HG03039 (cell line): ENCODE measurements around the gene PRKCE.
"Not testable (repeated sequence)": the region's sequence is repeated elsewhere in the genome, so short reads cannot be mapped to it uniquely, and the experiment has no call there.

Source experiments
- ATAC-seq: cut with Tn5 transposase; IDR thresholded peaks from one replicate; pipeline ENCODE4 v1.9.1; 2021; ENCODE audit warnings: mild to moderate bottlenecking, moderate library complexity; ENCODE audit not compliant: unreplicated experiment

PRKCE gene

GRCh38 chr2:45695480-45696007 is 44.1 kb downstream of the PRKCE start:
- peak; percentile 44 for ATAC-seq

DNA sequence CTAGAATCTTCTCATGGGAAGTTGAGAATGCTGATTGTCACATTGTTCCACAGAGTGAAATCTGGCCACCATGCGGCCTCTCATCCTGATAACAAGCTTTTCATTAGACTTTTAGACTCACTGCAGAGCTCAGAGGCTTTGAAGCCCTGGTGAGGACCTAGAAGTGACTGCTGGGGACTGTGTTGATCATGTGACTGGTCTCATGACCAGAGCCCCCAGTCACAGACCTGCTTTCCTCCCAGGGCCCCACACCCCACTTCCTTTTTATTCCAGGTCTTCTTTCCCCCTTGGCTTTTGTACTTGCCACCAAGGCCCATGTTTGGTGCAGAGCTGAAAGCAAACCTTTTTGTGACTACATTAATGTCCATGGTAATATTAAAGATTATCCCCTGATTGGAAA is 45.2 kb downstream of the PRKCE start:
- no peak for ATAC-seq

DNA sequence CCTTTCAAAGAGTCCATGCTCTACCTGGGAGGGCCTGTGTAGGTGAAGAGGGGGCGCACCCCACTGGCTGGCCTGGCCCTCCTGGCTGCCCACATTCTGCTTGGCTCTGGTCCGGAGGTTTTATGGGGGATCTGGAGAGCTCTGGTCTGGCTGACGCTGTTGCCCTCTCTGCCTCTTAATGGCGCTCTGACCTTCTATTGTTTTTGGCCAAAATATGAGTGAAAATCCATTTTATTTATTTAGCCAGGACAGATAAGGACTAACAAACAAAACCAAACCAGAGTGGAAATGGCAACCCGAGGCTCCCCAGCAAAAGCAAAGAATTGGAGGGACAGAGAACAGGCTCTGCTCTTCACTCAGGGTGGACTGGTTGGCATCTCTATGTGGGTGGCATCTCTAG is 45.7 kb downstream of the PRKCE start:
- ATAC-seq: no peak

- no peak for ATAC-seq
Measured at GRCh38 chr2:45698554-45698953, 47.1 kb downstream of the PRKCE start.

GRCh38 chr2:45699032-45699658 is 47.7 kb downstream of the PRKCE start:
- ATAC-seq: no peak

DNA sequence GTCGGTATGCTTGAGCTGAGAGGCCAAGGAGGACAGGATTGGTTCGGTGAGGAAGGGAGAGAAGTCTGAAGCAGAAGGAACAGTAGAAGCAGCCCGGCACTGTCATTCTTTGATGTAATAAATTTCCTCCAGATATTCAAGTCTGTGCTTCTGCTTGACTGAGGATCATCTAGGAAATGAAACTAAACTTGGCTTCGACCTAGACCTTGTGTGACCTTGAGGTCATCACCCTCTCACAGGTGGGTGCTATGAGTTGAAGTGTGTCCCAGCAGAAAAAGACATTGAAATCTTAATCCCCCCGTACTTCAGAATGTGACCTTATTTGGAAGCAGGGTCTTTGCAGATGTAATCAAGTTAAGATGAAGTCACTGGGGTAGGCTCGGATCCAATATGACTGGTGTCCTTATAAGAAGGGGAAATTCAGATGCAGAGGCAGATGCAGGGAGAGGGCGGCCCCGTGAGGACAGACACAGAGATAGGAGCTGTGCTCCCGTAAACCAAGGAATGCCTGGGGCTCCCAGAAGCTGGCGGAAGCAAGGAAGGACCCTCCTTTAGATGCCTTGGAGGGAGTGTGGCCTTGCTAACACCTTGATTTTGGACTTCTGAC is 49.0 kb downstream of the PRKCE start:
- ATAC-seq: no peak

DNA sequence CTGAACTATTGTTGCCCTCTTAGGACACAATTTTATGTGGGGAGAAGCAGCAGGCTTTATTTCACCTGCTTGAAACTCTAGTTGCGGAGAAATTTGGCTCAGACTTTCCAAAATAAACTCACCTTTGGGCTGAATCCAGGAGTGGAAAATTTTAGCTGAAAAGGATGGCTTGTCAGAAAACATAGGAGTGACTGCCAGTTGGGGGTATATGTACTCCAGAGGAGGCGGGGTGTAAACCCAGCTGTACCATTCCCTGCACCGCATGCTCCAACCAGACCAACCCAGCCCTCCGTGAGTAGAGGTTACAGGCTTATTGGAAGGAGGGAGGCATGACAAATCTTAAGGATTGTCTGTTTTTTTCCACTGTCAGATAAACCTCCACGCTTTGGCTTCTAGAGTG is 53.8 kb downstream of the PRKCE start:
- ATAC-seq: no peak

DNA sequence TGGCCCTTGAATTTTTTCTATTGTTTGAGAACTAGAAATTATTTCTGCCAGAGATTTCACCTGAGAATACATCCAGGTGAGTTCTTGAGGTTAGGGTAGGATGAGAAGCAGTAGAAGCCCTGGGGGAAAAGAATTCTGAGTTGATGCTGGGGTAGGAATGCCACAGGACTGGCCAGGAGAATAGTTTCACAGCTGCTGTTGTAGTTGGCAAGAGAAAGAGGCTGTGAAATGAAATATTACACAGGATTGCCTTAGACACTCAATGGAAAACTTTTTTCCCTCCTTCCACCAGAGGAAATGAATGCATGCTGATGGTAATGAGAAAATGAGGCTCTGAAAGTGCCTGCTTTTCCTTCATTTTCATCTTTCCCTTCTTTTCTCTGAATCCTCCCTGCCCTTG is 54.6 kb downstream of the PRKCE start:
- no peak for ATAC-seq

DNA sequence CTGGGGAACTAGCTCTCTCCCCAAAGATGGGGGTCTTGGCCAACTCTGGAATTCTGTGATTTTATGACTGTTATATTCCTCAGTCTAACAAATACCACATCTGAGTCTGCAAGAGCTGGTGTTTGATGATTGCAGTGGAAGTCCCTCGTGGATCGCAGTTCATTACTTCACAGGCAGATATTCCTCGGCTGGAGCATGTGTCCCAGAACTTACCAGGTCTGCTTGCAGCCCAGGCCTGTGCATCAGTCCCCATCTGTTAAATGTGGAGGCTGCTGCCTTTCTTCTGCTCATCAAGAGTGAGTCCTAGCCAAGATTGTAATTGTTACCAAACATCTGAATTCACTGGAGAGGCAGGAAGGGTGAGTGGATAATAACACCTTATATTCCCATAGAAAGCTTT is 55.5 kb downstream of the PRKCE start:
- ATAC-seq: no peak

- ATAC-seq: no peak
Measured at GRCh38 chr2:45707661-45708060, 56.2 kb downstream of the PRKCE start.

- ATAC-seq: no peak
Measured at GRCh38 chr2:45708501-45708900, 57.0 kb downstream of the PRKCE start.

DNA sequence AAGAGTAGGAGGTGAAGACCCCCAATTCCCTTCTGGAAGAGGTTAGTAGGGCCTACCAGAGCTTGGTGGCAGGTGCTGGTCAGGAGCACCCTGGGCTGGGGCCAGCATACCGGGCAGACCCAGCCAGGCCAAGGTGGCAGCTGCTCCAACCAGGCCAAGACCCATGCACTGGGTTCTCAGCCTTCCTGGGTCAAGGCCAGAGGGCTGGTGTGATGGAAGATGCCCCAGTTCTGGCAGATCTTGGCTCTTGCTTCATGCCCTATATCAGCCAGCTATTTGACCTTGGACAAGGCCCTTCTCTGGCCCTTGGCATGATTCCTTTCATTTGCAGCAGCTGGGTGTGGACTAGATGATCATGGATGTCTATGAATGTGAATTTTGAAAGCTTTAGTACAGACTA is 57.7 kb downstream of the PRKCE start:
- no peak for ATAC-seq

DNA sequence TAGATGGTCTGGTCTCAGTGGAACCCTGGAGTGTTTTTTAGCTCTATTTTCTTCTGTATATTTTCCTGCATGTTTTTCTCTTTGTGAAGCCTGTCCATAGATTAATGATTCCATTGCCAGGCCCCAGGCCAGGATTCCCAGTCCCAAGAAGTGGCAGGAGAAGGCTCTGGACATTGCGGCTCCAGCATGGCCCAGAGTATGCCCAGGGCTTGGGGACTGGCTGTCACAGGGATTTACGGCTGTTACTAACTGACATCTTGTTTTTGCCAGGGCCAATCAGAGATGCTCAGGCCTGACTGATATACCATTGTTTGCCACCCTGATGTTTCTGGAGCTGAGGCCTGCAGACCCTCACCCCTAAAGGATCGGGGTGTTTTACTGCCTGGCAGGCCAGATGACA is 59.0 kb downstream of the PRKCE start:
- no peak for ATAC-seq

- ATAC-seq: no peak
Measured at GRCh38 chr2:45711224-45711623, 59.7 kb downstream of the PRKCE start.

DNA sequence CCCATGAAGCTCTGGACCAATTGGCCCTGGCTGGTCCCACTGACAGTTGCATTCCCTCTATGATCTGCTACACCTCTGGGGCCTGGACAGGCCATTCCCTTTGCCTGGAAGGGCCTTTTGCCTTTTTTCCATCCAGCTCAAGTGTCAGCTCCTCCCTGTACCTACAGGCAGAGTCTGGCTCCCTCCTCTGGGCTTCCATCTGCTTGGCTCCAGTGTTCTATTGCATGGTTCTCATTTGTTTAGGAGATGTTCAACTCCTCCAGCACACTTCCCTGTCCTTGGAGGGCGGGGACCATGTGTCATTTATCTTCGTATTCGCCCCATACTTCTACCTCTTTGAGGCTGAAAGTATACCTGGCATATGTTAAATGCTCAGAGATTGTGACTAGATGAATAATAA is 61.1 kb downstream of the PRKCE start:
- no peak for ATAC-seq

GRCh38 chr2:45713136-45713535 is 61.7 kb downstream of the PRKCE start:
- no peak for ATAC-seq

GRCh38 chr2:45713591-45713990 is 62.1 kb downstream of the PRKCE start:
- no peak for ATAC-seq

DNA sequence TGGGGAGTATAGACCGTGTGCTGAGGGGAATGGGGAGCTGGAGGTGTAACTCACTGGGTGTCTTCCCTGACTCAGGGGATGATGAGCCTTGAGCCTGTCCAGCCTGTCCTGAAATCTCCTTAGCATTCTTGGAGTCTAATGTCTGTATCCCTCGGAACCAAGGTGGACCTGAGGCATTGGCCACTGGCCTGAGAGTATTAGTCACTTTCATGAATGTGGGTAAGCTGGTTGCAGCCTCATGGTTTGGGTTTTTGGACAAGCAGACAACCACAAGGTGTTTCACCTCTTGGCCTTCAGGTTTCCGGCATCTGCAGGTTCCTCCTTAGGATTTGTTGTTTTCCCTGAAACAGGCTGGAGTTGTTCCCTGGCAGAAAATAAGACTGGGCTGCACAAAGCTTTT is 63.2 kb downstream of the PRKCE start:
- ATAC-seq: no peak

- ATAC-seq: no peak
Measured at GRCh38 chr2:45715601-45716379, 64.3 kb downstream of the PRKCE start.

GRCh38 chr2:45716432-45716831 is 65.0 kb downstream of the PRKCE start:
- ATAC-seq: not testable (repeated sequence)

DNA sequence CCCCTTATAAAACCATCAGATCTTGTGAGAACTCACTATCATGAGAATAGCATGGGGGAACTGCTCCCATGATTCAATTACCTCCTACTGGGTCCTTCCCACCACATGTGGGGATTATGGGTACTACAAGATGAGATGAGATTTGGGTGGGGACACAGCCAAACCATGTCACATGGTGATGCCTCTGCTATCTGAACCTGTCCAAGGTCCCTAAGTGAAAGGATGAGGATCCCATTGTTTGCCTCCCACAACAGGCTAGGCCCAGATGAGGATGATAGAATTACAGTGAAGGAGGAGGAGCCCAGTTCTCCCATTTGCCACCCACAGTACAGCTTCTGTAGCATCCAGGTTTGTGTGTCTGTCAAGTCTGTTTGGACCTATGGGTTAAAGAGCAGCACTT is 65.4 kb downstream of the PRKCE start:
- no peak for ATAC-seq

- ATAC-seq: no peak
Measured at GRCh38 chr2:45720210-45720609, 68.7 kb downstream of the PRKCE start.
